DOHH2 (cell line): Measurements from ENCODE around the gene RBM20.

Source experiments
- CTCF ChIP-seq: fragments of 200-600 bp; sonication (generic); IDR thresholded peaks from one replicate; pipeline ENCODE4 v1.5.1; 2014; ENCODE audit warnings: antibody characterized with exemption, mild to moderate bottlenecking, low read depth, low read length; ENCODE audit not compliant: poor library complexity, severe bottlenecking
- EZH2phosphoT487 ChIP-seq: fragments of 200-600 bp; sonication (generic); IDR thresholded peaks from 2 replicates; pipeline ENCODE4 v1.6.1; 2017; ENCODE audit warnings: borderline replicate concordance, mild to moderate bottlenecking, antibody characterized with exemption, low read length, moderate library complexity, mixed read lengths

- TF ChIP-seq CTCF, result no peak
- no peak for TF ChIP-seq EZH2phosphoT487
Measured at GRCh38 chr10:110773693-110774068, 129.5 kb downstream of the RBM20 start.
